GM12874 (cell line): ENCODE results near the gene PARK7.

Experiments
- CTCF ChIP-seq: IDR thresholded peaks from 2 replicates; pipeline ENCODE4 v1.5.1; 2011; ENCODE audit warnings: low read depth, mild to moderate bottlenecking, control low read depth, low read length, moderate library complexity; ENCODE audit not compliant: insufficient read depth

Gene PARK7

GRCh38 chr1:7954683-7955082 is 6.8 kb upstream of the PARK7 start:
- no peak for TF ChIP-seq CTCF

GRCh38 chr1:7956218-7957032 is 5.1 kb upstream of the PARK7 start:
- no peak for TF ChIP-seq CTCF

GRCh38 chr1:7960165-7960564 is 1.3 kb upstream of the PARK7 start:
- no peak for TF ChIP-seq CTCF

- no peak for TF ChIP-seq CTCF
These were observed 670 bp upstream of the PARK7 start for GRCh38 chr1:7960867-7961215.

GRCh38 chr1:7962014-7962335 is 464 bp downstream of the PARK7 start:
- TF ChIP-seq CTCF, result no peak

GRCh38 chr1:7962636-7963377 is 1.3 kb downstream of the PARK7 start:
- TF ChIP-seq CTCF, result no peak

GRCh38 chr1:7964476-7964875 is 3.0 kb downstream of the PARK7 start:
- TF ChIP-seq CTCF, result no peak
